ENCODE measurements around the gene ELAC1.

DNA sequence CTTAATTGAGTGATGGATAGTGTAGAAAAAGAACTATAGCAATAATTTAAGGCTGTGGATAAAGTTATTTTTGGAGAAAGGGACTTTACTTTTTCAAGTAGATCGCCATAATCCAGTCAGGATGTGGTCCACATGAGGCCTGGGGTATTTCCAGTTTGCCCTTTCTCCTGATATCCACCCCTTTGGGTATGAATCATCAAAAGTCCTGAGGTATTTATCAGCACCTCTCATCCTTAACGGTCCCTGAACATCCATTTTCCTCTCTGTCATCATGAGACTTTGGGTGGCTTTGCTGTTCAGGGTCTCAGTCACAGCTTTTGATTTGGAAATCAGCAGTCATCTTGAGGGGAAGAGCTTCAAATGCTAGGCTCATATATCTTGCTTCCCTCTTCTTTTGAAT is 39.3 kb upstream of the ELAC1 start:
- TF ChIP-seq, protein P1, sequence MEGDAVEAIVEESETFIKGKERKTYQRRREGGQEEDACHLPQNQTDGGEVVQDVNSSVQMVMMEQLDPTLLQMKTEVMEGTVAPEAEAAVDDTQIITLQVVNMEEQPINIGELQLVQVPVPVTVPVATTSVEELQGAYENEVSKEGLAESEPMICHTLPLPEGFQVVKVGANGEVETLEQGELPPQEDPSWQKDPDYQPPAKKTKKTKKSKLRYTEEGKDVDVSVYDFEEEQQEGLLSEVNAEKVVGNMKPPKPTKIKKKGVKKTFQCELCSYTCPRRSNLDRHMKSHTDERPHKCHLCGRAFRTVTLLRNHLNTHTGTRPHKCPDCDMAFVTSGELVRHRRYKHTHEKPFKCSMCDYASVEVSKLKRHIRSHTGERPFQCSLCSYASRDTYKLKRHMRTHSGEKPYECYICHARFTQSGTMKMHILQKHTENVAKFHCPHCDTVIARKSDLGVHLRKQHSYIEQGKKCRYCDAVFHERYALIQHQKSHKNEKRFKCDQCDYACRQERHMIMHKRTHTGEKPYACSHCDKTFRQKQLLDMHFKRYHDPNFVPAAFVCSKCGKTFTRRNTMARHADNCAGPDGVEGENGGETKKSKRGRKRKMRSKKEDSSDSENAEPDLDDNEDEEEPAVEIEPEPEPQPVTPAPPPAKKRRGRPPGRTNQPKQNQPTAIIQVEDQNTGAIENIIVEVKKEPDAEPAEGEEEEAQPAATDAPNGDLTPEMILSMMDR (IDR thresholded peaks at IDR 0.05; ENCODE audit: insufficient read depth, low read length, poor library complexity, severe bottlenecking), result no peak
- TF ChIP-seq EZH2phosphoT487 (conservative IDR thresholded peaks at IDR 0.05; ENCODE audit: low read length), result no peak

Measured in SU-DHL-6 (cell line).